A549 (cell line): ENCODE data around the gene CD180.

Experiments
- JUN ChIP-seq, 2 experiments: fragments of >200 bp; sonication (Bioruptor Twin); formaldehyde crosslinking; IDR thresholded peaks; 2 replicates in 1 of 2; 3 replicates in 1 of 2; pipeline ENCODE4 v1.6.1; 2016 to 2017
- POLR2AphosphoS2 ChIP-seq: conservative IDR thresholded peaks from 2 replicates; pipeline ENCODE4 v1.6.1; 2012; ENCODE audit warnings: low read length, improper control_type of control experiment, inconsistent platforms
- ZSCAN20 ChIP-seq: fragments of 250-450 bp; sonication (Bioruptor Pico); IDR thresholded peaks from 2 replicates; pipeline ENCODE4 v1.8.0; 2022; ENCODE audit warnings: mild to moderate bottlenecking, moderate library complexity
- TF ChIP-seq, protein P1 (sequence below): fragments of >200 bp; sonication (Bioruptor Twin); formaldehyde crosslinking; IDR thresholded peaks from 3 replicates; pipeline ENCODE4 v1.6.1; 2016
- TF ChIP-seq, protein P2 (sequence below): fragments of 150-350 bp; IDR thresholded peaks from 2 replicates; pipeline ENCODE4 v1.6.1; 2014; ENCODE audit warnings: low read depth, mild to moderate bottlenecking, low read length

DNA sequence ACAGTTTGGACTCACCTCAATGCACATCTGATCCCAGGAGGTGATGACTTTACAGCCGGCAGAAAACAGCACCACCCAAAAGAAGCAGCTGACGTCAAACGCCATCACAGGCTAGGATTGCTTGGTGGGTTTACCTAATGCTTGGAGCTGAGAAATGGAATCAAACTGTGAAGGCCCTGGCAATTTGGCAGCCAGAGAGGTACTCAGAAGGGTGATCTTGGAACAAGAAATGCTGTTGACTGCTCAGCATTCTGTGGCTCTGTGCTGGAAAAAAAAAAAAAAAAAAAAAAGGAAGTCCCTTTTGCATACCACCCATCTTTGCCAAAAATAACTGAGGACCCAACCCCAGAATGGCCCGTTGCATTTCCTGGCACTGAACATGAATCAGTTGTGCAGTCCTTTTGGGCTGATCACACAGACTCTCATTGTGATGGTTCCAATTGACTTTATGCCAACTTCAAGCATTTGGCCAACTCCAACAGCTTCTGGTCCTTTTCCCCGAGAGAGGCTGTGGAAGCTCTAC, at the start of gene CD180:
- TF ChIP-seq JUN (IDR thresholded peaks at IDR 0.05) (no peak), POLR2AphosphoS2 (no peak), ZSCAN20 (no peak)
- TF ChIP-seq, protein P1, sequence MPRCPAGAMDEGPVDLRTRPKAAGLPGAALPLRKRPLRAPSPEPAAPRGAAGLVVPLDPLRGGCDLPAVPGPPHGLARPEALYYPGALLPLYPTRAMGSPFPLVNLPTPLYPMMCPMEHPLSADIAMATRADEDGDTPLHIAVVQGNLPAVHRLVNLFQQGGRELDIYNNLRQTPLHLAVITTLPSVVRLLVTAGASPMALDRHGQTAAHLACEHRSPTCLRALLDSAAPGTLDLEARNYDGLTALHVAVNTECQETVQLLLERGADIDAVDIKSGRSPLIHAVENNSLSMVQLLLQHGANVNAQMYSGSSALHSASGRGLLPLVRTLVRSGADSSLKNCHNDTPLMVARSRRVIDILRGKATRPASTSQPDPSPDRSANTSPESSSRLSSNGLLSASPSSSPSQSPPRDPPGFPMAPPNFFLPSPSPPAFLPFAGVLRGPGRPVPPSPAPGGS = no peak
- TF ChIP-seq, protein P2, sequence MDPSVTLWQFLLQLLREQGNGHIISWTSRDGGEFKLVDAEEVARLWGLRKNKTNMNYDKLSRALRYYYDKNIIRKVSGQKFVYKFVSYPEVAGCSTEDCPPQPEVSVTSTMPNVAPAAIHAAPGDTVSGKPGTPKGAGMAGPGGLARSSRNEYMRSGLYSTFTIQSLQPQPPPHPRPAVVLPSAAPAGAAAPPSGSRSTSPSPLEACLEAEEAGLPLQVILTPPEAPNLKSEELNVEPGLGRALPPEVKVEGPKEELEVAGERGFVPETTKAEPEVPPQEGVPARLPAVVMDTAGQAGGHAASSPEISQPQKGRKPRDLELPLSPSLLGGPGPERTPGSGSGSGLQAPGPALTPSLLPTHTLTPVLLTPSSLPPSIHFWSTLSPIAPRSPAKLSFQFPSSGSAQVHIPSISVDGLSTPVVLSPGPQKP = no peak
